ENCODE data around the gene NANS.

DNA sequence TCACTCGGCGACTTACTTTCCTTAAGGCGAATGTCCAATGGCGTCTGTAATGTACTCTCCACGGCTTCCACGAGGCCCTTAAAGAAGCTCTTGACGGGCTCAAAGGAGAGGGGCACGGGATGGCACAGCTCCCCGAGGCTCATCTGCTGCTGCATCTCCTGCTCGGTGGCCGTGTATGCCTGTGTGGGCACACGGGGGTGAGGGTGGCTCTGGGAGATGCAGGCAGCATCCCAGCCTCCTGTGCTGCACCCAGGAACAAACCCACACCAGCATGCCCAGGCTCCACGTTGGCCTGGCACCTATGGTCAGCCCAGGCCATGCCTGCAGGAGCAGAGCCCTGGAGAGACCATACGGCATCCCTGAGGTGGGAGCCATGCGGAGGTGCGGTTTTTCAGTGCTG lies 38.3 kb downstream of the NANS start:
- TF ChIP-seq CTCF (IDR thresholded peaks at IDR 0.05) (no peak), POLR2A (IDR thresholded peaks at IDR 0.05) (no peak)

All from thyroid gland (tissue), 4 donors.